Erythroblast (primary cell): ENCODE results near the gene TMEM266.
"Not testable (repeated sequence)": the region's sequence is repeated elsewhere in the genome, so short reads cannot be mapped to it uniquely, and the experiment has no call there.

Experiments used
- DNase-seq, 2 experiments: peaks; one replicate each; lab custom pipeline; 2025; lab: John Stamatoyannopoulos, UW
- GATA1 ChIP-seq: IDR thresholded peaks from 2 replicates; pipeline ENCODE4 v1.6.1; 2011; ENCODE audit warnings: low read depth, mild to moderate bottlenecking, control low read depth, low read length, moderate library complexity
- POLR2A ChIP-seq: IDR thresholded peaks from 2 replicates; pipeline ENCODE4 v1.6.1; 2011; ENCODE audit warnings: mild to moderate bottlenecking, low read length

The TMEM266 gene

GRCh38 chr15:76059320-76060117 lies at the start of gene TMEM266:
TSS of gene TMEM266 (plus strand) at chr15:76059985. CDS start at chr15:76134264, 74,279 bp downstream.
- TF ChIP-seq POLR2A (no peak), GATA1 (no peak)
- peak; percentile 45 to 50 for DNase-seq

GRCh38 chr15:76010613-76011012 lies 49.2 kb upstream of the TMEM266 start:
- no peak for DNase-seq
- TF ChIP-seq POLR2A (no peak), GATA1 (no peak)

- no peak for TF ChIP-seq GATA1
- no peak for TF ChIP-seq POLR2A
- DNase-seq, result no peak
Observed at GRCh38 chr15:76011627-76012551, 47.9 kb upstream of the TMEM266 start, which contains the start of gene NRG4. TSS of gene NRG4 (minus strand) at chr15:76012424. CDS start at chr15:76011230, 1,194 bp downstream.

DNA sequence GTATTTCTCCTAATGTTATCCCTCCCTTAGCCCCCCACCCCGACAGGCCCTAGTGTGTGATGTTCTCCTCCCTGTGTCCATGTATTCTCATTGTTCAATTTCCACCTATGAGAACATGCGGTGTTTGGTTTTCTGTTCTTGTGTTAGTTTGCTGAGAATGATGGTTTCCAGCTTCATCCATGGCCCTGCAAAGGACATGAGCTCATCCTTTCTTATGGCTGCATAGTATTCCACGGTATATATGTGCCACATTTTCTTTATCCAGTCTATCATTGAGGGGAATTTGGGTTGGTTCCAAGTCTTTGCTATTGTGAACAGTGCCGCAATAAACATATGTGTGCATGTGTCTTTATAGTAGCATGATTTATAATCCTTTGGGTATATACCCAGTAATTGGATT lies 46.3 kb upstream of the TMEM266 start:
- not testable (repeated sequence) for DNase-seq

DNA sequence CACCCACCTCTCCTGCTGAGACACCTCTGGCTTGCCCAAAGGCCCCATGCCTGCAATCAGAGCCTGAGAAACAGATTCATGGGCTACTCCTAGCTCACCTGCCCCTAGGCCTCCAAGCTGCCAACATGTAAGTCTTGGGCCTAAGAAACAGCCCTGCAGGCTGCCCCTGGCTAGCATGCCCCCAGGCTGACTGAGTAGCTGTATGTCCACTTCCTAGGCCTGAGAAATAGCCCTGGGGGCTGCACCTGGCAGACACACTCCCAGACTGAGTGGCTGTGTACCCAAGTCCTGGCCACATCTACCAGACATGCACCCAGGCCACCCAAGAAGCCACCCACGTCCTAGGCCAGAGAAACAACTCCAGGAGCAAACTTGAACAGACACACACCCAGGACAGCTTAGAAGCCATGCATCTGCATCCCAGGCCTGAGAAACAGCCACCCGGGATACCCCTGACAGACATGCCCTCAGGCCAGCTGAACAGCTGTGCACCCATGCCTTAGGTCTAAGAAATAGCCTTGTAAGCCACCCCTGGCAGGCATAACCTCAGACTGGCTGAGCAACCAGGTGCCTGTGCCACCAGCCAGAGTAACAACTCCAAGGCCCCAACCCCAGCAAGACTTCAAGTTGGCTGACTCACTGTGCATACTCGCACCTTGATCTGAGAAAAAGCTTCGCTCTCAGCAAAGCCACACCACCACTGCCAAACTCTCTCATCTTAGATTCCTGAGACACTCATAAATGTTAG lies 35.6 kb upstream of the TMEM266 start:
- TF ChIP-seq POLR2A (no peak), GATA1 (no peak)
- DNase-seq, result no peak

DNA sequence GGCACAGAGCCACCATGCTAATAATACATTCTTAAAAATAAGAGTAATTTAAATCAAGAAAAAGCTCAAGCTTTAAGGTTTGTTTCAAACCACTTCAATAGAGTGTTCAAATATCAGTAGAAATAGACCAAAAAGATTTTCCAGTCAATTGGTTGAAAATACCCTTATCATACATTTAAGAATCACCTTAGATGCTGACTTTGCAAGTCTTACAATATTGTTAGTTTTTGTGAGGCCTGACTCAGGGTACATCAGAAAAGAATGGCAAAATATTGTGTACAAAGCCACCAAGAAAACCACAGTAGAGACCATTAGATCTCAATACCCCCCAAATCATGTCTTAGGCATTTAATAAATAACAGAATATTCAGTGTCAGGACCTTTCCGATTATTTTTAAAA lies 27.7 kb upstream of the TMEM266 start:
- TF ChIP-seq GATA1 (no peak), POLR2A (no peak)
- DNase-seq, result no peak

DNA sequence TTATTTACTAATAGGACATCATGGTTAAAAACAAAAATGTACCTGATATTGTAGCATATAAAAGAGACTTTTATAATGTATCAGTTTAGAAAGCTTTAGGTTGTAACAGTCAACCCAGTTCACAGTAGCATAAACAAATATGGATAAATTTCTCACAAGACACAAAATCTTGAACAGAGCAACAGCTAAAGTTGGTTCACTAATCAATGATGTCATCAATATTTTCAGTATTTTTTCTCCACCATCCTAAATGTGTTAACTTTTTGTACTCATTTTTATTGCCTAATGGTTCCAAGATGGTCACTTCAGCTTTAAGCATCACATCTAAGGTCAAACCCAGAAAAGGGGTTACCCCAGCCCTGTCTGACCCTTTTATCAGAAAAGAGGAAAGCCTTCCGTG lies 26.3 kb upstream of the TMEM266 start:
- no peak for TF ChIP-seq GATA1
- TF ChIP-seq POLR2A, result no peak
- no peak for DNase-seq

DNA sequence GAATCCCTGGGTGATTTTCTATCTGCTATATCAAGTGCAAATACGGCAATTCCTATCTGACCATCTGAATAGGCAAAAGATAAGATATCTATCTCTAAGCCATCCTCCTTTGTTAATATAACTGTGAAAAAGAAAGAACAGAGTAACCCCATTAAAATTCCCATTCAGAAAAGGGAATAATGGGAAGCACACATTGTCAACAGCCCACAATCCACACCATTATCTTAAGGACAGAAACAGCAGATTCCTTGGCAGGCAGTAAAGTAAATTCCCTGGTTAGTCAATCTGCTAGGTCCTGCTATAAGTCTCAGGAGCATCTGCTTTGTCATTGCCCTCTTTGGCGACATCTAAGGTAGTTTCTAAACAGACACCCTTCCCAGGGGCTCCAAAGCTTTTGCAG lies 25.7 kb upstream of the TMEM266 start:
- DNase-seq, result no peak
- TF ChIP-seq POLR2A (no peak), GATA1 (no peak)

- TF ChIP-seq GATA1 (no peak), POLR2A (no peak)
- DNase-seq, result no peak
Observed at GRCh38 chr15:76035593-76035992, 24.2 kb upstream of the TMEM266 start.

- no peak for DNase-seq
- TF ChIP-seq POLR2A, result no peak
- no peak for TF ChIP-seq GATA1
Observed at GRCh38 chr15:76038512-76038911, 21.3 kb upstream of the TMEM266 start.

GRCh38 chr15:76054201-76054600 lies 5.6 kb upstream of the TMEM266 start:
- not testable (repeated sequence) for DNase-seq

GRCh38 chr15:76056931-76057330 lies 2.9 kb upstream of the TMEM266 start:
- TF ChIP-seq POLR2A, result no peak
- no peak for TF ChIP-seq GATA1
- no peak for DNase-seq

DNA sequence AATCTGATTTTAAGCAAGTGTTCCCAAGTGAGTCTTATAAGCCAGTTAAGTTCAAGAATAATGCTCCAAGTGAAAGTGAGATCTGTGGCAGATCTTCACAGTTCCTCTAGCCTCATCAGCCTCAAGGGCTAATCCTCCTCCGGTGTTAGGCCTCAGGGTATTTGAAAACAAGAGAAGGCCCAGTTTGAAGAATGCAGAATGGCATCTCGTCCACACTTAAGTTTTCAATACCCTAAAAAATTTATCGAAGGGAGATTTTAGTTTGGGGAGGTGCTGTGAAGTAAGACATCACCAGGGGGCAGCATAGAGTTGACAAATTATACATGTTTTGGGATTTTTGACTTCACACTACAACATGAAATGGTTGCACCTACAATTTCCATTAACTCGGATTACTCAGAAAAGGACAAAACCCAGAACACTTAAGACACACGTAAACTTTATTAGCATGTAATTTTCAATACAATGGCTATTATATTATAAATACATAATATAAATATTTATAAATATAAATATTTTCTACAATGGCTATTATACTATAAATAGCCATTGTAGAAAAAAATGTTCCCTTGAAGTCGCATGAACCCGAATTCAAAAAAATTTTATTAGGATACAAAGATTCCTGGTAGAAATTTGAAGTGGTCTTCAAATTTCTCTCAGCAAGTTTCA lies 2.3 kb upstream of the TMEM266 start:
- peak; percentile 46 to 67 for DNase-seq
- no peak for TF ChIP-seq GATA1
- no peak for TF ChIP-seq POLR2A
